SK-N-SH (cell line): ENCODE results near the gene ACVRL1.

Experiments used
- CHD2 ChIP-seq: fragments of 150-350 bp; IDR thresholded peaks from 2 replicates; pipeline ENCODE4 v1.6.1; 2018; ENCODE audit warnings: low read length; ENCODE audit not compliant: partially characterized antibody
- EP300 ChIP-seq, 2 experiments: IDR thresholded peaks; 2 replicates each; pipeline versions ENCODE4 v1.4.0 to v1.6.1; 2012; ENCODE audit warnings: borderline replicate concordance in 1 of 2, low read depth in 1 of 2, low read length in 1 of 2
- EZH2phosphoT487 ChIP-seq: fragments of 200-600 bp; sonication (generic); IDR thresholded peaks from 2 replicates; pipeline ENCODE4 v1.6.1; 2017; ENCODE audit warnings: low read depth, mixed run types, mild to moderate bottlenecking, antibody characterized with exemption, moderate library complexity, borderline replicate concordance
- JUND ChIP-seq: IDR thresholded peaks from 2 replicates; pipeline ENCODE4 v1.4.0; 2012
- POLR2AphosphoS5 ChIP-seq: IDR thresholded peaks from 2 replicates; pipeline ENCODE4 v1.6.1; 2012; ENCODE audit warnings: low read depth, low read length
- RAD21 ChIP-seq: IDR thresholded peaks from 2 replicates; pipeline ENCODE4 v1.6.1; 2012; ENCODE audit warnings: mild to moderate bottlenecking, low read length
- SIN3A ChIP-seq: IDR thresholded peaks from 2 replicates; pipeline ENCODE4 v1.6.1; 2012; ENCODE audit warnings: low read depth, mild to moderate bottlenecking, low read length, moderate library complexity, borderline replicate concordance
- TEAD4 ChIP-seq: IDR thresholded peaks from 2 replicates; pipeline ENCODE4 v1.4.0; 2012; ENCODE audit warnings: mild to moderate bottlenecking, borderline replicate concordance; ENCODE audit not compliant: insufficient read depth
- TF ChIP-seq, protein P1 (sequence below): fragments of 200-600 bp; sonication (generic); IDR thresholded peaks from 2 replicates; pipeline ENCODE4 v1.6.1; 2017; ENCODE audit warnings: antibody characterized with exemption, mild to moderate bottlenecking, moderate library complexity
- TF ChIP-seq, protein P2 (sequence below): IDR thresholded peaks from 2 replicates; pipeline ENCODE4 v1.4.0; 2012; ENCODE audit warnings: low read depth

DNA sequence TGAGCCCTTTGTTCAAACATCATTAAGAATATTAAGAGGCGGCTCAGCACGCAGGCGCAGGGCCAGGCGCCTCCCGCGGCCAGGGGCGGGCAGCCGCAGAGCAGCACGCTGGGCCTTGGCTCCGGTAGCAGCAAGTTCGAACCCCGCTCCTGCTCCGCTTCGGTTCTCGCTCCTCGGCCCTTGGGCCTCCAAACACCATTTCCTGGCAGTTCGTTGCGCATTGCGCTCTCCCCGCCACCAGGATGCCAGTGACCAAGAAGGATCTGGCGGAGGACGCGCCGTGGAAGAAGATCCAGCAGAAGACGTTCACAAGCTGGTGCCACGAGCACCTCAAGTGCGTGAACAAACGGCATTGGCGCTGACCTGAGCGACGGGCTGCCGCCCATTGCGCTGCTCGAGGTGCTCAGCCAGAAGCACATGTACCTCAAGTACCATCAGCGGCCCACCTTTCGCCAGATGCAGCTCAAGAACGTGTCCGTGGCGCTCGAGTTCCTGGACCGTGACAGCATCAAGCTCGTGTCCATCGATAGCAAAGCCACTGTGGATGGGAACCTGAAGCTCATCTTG lies 6.9 kb upstream of the ACVRL1 start:
- TF ChIP-seq, protein P1, sequence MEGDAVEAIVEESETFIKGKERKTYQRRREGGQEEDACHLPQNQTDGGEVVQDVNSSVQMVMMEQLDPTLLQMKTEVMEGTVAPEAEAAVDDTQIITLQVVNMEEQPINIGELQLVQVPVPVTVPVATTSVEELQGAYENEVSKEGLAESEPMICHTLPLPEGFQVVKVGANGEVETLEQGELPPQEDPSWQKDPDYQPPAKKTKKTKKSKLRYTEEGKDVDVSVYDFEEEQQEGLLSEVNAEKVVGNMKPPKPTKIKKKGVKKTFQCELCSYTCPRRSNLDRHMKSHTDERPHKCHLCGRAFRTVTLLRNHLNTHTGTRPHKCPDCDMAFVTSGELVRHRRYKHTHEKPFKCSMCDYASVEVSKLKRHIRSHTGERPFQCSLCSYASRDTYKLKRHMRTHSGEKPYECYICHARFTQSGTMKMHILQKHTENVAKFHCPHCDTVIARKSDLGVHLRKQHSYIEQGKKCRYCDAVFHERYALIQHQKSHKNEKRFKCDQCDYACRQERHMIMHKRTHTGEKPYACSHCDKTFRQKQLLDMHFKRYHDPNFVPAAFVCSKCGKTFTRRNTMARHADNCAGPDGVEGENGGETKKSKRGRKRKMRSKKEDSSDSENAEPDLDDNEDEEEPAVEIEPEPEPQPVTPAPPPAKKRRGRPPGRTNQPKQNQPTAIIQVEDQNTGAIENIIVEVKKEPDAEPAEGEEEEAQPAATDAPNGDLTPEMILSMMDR, result no peak
- TF ChIP-seq EP300 (IDR thresholded peaks at IDR 0.05; ENCODE audit: borderline replicate concordance in 1 of 2, low read depth in 1 of 2, low read length in 1 of 2), result no peak
- TF ChIP-seq JUND, result no peak
- TF ChIP-seq POLR2AphosphoS5, result no peak
- TF ChIP-seq, protein P2, sequence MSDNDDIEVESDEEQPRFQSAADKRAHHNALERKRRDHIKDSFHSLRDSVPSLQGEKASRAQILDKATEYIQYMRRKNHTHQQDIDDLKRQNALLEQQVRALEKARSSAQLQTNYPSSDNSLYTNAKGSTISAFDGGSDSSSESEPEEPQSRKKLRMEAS, result no peak
- TF ChIP-seq SIN3A, result no peak
- TF ChIP-seq TEAD4, result no peak
- TF ChIP-seq CHD2, result no peak
- no peak for TF ChIP-seq EZH2phosphoT487
- no peak for TF ChIP-seq RAD21
